H1 (cell line): ENCODE results near the gene TRIM40. TPM values are rescaled to one million over a fixed set of nuclear protein-coding genes. Genes with fewer than 3 reads are reported as not detected.

Experiments used
- CTCF ChIA-PET: fragments of 300-600 bp; sonication (Branson Sonifier 250); formaldehyde crosslinking; loops from one replicate; lab custom pipeline; 2021; ENCODE audit not compliant: partially characterized antibody; lab: Charles Lee
- POLR2A ChIA-PET: fragments of 300-600 bp; sonication (Branson Sonifier 250); formaldehyde crosslinking; loops from one replicate; lab custom pipeline; 2021; ENCODE audit warnings: inconsistent platforms; ENCODE audit not compliant: partially characterized antibody; lab: Charles Lee
- DNase-seq, 2 experiments: peaks; one replicate each; pipeline versions ENCODE4 v3.0.0 to v3.0.0-alpha.2; 2010 to 2022; ENCODE audit warnings: low spot score in 2 of 2, low read depth in 1 of 2, mixed read lengths in 1 of 2
- FAIRE-seq: peaks from 2 replicates; lab custom pipeline; 2011; peaks lifted over from hg19 to GRCh38; lab: Jason Lieb, UNC
- H2AFZ ChIP-seq: 2 replicates; pipeline ENCODE4 v1.8.1; 2012; ENCODE audit warnings: low read length, inconsistent platforms
- H2AK5ac ChIP-seq: 2 replicates; pipeline ENCODE4 v1.6.1; 2013; ENCODE audit warnings: low read depth, low read length
- H2BK120ac ChIP-seq: replicated peaks from 2 replicates; pipeline ENCODE3; 2013; ENCODE audit warnings: low read depth, low read length, inconsistent platforms
- H2BK12ac ChIP-seq: 2 replicates; pipeline ENCODE4 v1.6.1; 2013; ENCODE audit warnings: low read depth, low read length
- H2BK15ac ChIP-seq: 2 replicates; pipeline ENCODE4 v1.6.1; 2013; ENCODE audit warnings: low read length
- H2BK20ac ChIP-seq: 2 replicates; pipeline ENCODE4 v1.6.1; 2013; ENCODE audit warnings: low read length
- H2BK5ac ChIP-seq: 2 replicates; pipeline ENCODE4 v1.6.1; 2013; ENCODE audit warnings: low read depth, low read length
- H3K14ac ChIP-seq: 2 replicates; pipeline ENCODE4 v1.6.1; 2013; ENCODE audit warnings: inconsistent platforms; ENCODE audit not compliant: insufficient read length
- H3K18ac ChIP-seq: 2 replicates; pipeline ENCODE4 v1.6.1; 2013; ENCODE audit warnings: low read length; ENCODE audit errors: extremely low read depth
- H3K23ac ChIP-seq: 2 replicates; pipeline ENCODE4 v1.6.1; 2013; ENCODE audit warnings: inconsistent platforms; ENCODE audit not compliant: insufficient read length
- H3K23me2 ChIP-seq: 2 replicates; pipeline ENCODE4 v1.6.1; 2013; ENCODE audit warnings: low read depth, low read length
- H3K27ac ChIP-seq: 2 replicates; pipeline ENCODE4 v1.6.1; 2011; ENCODE audit warnings: low read depth, low read length, inconsistent platforms
- H3K27me3 ChIP-seq, 4 experiments: replicated peaks in 1 of 4; 1 replicate in 1 of 4; 2 replicates in 3 of 4; pipeline versions ENCODE4 v1.6.1 to v1.8.1; 2011 to 2013; ENCODE audit warnings: low read length in 3 of 4, mild to moderate bottlenecking in 3 of 4, inconsistent platforms in 2 of 4, mixed read lengths in 2 of 4, moderate library complexity in 1 of 4; ENCODE audit not compliant: control insufficient read depth in 3 of 4, insufficient read depth in 3 of 4; ENCODE audit errors: extremely low read depth in 1 of 4
- H3K36me3 ChIP-seq, 4 experiments: 2 replicates each; pipeline versions ENCODE4 v1.6.1 to v1.8.1; 2011 to 2013; ENCODE audit warnings: mild to moderate bottlenecking in 4 of 4, low read length in 3 of 4, moderate library complexity in 2 of 4, control low read depth in 1 of 4, inconsistent platforms in 1 of 4; ENCODE audit not compliant: insufficient read depth in 4 of 4, control insufficient read depth in 2 of 4
- H3K4ac ChIP-seq: replicated peaks from 2 replicates; pipeline ENCODE3; 2013; ENCODE audit warnings: low read length, low read depth, mixed read lengths, inconsistent platforms; ENCODE audit not compliant: insufficient read length
- H3K4me1 ChIP-seq, 4 experiments: replicated peaks in 1 of 4; 1 replicate in 1 of 4; 2 replicates in 3 of 4; pipeline versions ENCODE4 v1.6.1 to v1.8.1; 2011 to 2013; ENCODE audit warnings: low read length in 3 of 4, inconsistent platforms in 2 of 4, mixed read lengths in 1 of 4; ENCODE audit not compliant: insufficient read depth in 4 of 4, control insufficient read depth in 3 of 4
- H3K4me2 ChIP-seq, 2 experiments: 2 replicates each; pipeline versions ENCODE4 v1.6.1 to v1.8.1; 2011 to 2013; ENCODE audit warnings: low read depth in 2 of 2, low read length in 2 of 2, control low read depth in 1 of 2, inconsistent platforms in 1 of 2, mild to moderate bottlenecking in 1 of 2; ENCODE audit not compliant: insufficient read depth in 1 of 2
- H3K4me3 ChIP-seq, 4 experiments: fragments of 200-600, 300-600 bp in 1 of 4; sonication (generic), shearing (Covaris generic), sonication (Bioruptor Twin) in 1 of 4; 2 replicates each; pipeline versions ENCODE4 v1.5.1 to v1.8.1; 2011 to 2016; ENCODE audit warnings: low read length in 4 of 4, low read depth in 3 of 4, control low read depth in 2 of 4, inconsistent platforms in 2 of 4, mild to moderate bottlenecking in 2 of 4, mixed read lengths in 1 of 4, moderate library complexity in 1 of 4; ENCODE audit not compliant: insufficient read depth in 2 of 4; ENCODE audit errors: extremely low read depth in 1 of 4
- H3K56ac ChIP-seq: replicated peaks from 2 replicates; pipeline ENCODE3; 2013; ENCODE audit warnings: low read depth, mild to moderate bottlenecking, mixed read lengths, low read length, inconsistent platforms; ENCODE audit not compliant: insufficient read length
- H3K79me1 ChIP-seq: 2 replicates; pipeline ENCODE4 v1.6.1; 2013; ENCODE audit warnings: low read depth, low read length, control low read depth
- H3K79me2 ChIP-seq, 2 experiments: 2 replicates each; pipeline versions ENCODE4 v1.6.1 to v1.8.1; 2012 to 2013; ENCODE audit warnings: low read length in 2 of 2, mild to moderate bottlenecking in 2 of 2, inconsistent platforms in 1 of 2; ENCODE audit not compliant: insufficient read depth in 2 of 2, control insufficient read depth in 1 of 2
- H3K9ac ChIP-seq, 4 experiments: replicated peaks in 1 of 4; 1 replicate in 1 of 4; 2 replicates in 3 of 4; pipeline versions ENCODE4 v1.6.1 to v1.8.1; 2011 to 2013; ENCODE audit warnings: low read depth in 3 of 4, low read length in 3 of 4, control low read depth in 2 of 4, mild to moderate bottlenecking in 2 of 4, moderate library complexity in 2 of 4, inconsistent platforms in 1 of 4; ENCODE audit errors: extremely low read depth in 1 of 4
- H3K9me3 ChIP-seq, 2 experiments: 2 replicates each; pipeline versions ENCODE4 v1.6.1 to v1.8.1; 2012 to 2013; ENCODE audit warnings: mild to moderate bottlenecking in 2 of 2, moderate library complexity in 2 of 2, control low read depth in 1 of 2, inconsistent platforms in 1 of 2, low read depth in 1 of 2, low read length in 1 of 2, mixed read lengths in 1 of 2; ENCODE audit not compliant: insufficient read depth in 2 of 2
- H4K20me1 ChIP-seq, 2 experiments: replicated peaks in 1 of 2; 2 replicates each; pipeline versions ENCODE3 to v1.8.1; 2011 to 2013; ENCODE audit warnings: inconsistent platforms in 2 of 2, low read length in 2 of 2, mild to moderate bottlenecking in 1 of 2; ENCODE audit not compliant: insufficient read depth in 2 of 2, control insufficient read depth in 1 of 2
- H4K5ac ChIP-seq: 2 replicates; pipeline ENCODE4 v1.6.1; 2013; ENCODE audit warnings: low read length, low read depth, mixed read lengths, inconsistent platforms; ENCODE audit not compliant: insufficient read length
- H4K8ac ChIP-seq: 2 replicates; pipeline ENCODE4 v1.8.0; 2013; ENCODE audit warnings: mild to moderate bottlenecking, moderate library complexity, low read length, inconsistent platforms; ENCODE audit not compliant: insufficient read depth; ENCODE audit errors: extremely low read depth
- H4K91ac ChIP-seq: replicated peaks from 2 replicates; pipeline ENCODE3; 2013; ENCODE audit warnings: low read length, mixed read lengths, inconsistent platforms; ENCODE audit not compliant: insufficient read length
- BCL11A ChIP-seq, 2 experiments: IDR thresholded peaks; one replicate each; pipeline ENCODE4 v1.6.1; 2011; ENCODE audit warnings: low read depth in 2 of 2, low read length in 2 of 2, mild to moderate bottlenecking in 2 of 2
- CHD2 ChIP-seq: IDR thresholded peaks from 2 replicates; pipeline ENCODE4 v1.6.1; 2012; ENCODE audit warnings: low read length, improper control_type of control experiment
- CTBP2 ChIP-seq: IDR thresholded peaks from 2 replicates; pipeline ENCODE4 v1.7.0; 2011; ENCODE audit warnings: borderline replicate concordance, mild to moderate bottlenecking, moderate library complexity, mixed read lengths, low read length; ENCODE audit not compliant: insufficient read depth, insufficient read length
- NANOG ChIP-seq: IDR thresholded peaks from 2 replicates; pipeline ENCODE4 v1.6.1; 2011; ENCODE audit warnings: low read length, low read depth, mild to moderate bottlenecking, inconsistent platforms; ENCODE audit not compliant: insufficient read depth, poor library complexity, severe bottlenecking
- RBBP5 ChIP-seq: IDR thresholded peaks from 2 replicates; pipeline ENCODE4 v1.7.1; 2012; ENCODE audit warnings: low read depth, mild to moderate bottlenecking, inconsistent platforms, low read length, moderate library complexity, borderline replicate concordance
- RNF2 ChIP-seq: fragments of 200-900, 300-1000 bp; sonication (generic); IDR thresholded peaks from 2 replicates; pipeline ENCODE4 v1.7.1; 2016; ENCODE audit warnings: borderline replicate concordance, low read depth, mild to moderate bottlenecking, antibody characterized with exemption, low read length; ENCODE audit not compliant: poor library complexity, severe bottlenecking; ENCODE audit errors: missing control alignments
- SP1 ChIP-seq: IDR thresholded peaks from 2 replicates; pipeline ENCODE4 v1.6.1; 2011; ENCODE audit warnings: low read depth, low read length
- SP2 ChIP-seq: IDR thresholded peaks from 2 replicates; pipeline ENCODE4 v1.6.1; 2012; ENCODE audit warnings: mild to moderate bottlenecking, low read length, inconsistent platforms
- TBP ChIP-seq: IDR thresholded peaks from 2 replicates; pipeline ENCODE4 v1.6.1; 2011; ENCODE audit warnings: low read depth, low read length, improper control_type of control experiment
- WGBS, 2 experiments: shearing (Covaris generic) in 1 of 2; methylation state at CpG; one replicate each; pipeline versions ENCODE4 v1.1.6 to v1.1.7; 2013 to 2015; ENCODE audit warnings: low lambda C conversion rate in 2 of 2, mixed read lengths in 2 of 2, inconsistent platforms in 1 of 2, low coverage in 1 of 2, missing lambda C conversion rate in 1 of 2; ENCODE audit not compliant: insufficient replicate concordance in 2 of 2, insufficient coverage in 1 of 2, insufficient read length in 1 of 2; ENCODE audit errors: extremely low coverage in 1 of 2, missing lambda C conversion rate in 1 of 2; 5-methylcytosine and 5-hydroxymethylcytosine counted together
- polyA plus RNA-seq, 7 experiments: library from polyadenylated mRNA; depleted of rRNA in 3 of 7; stranded (reverse) in 5 of 7; unstranded in 2 of 7; fragments of >200 nt in 5 of 7; fragments of 200-250 nt in 2 of 7; gene quantifications; 1 replicate in 5 of 7; 2 replicates in 1 of 7; 4 replicates in 1 of 7; pipeline versions ENCODE4 v1.2.1 to v1.2.3, GENCODE V29; 2011 to 2013; ENCODE audit warnings: missing spikeins in 2 of 7, mixed read lengths in 2 of 7
- total RNA-seq: library from RNA; stranded (reverse); fragmentation: NEBNext Ultra II Directional; extraction: Animal tissue kit (Norgen Biotek cat#: 25700); gene quantifications from 2 replicates; pipeline ENCODE4 v1.2.1, GENCODE V29; 2021
- TF ChIP-seq, protein P1 (sequence below): IDR thresholded peaks from 2 replicates; pipeline ENCODE4 v1.6.1; 2011; ENCODE audit warnings: low read length, improper control_type of control experiment

Gene TRIM40
- total and polyA plus RNA-seq, 2 of the 8 experiments (the other 6 are each of a cell fraction or from before 2014, with no cell fraction given): not detected

DNA sequence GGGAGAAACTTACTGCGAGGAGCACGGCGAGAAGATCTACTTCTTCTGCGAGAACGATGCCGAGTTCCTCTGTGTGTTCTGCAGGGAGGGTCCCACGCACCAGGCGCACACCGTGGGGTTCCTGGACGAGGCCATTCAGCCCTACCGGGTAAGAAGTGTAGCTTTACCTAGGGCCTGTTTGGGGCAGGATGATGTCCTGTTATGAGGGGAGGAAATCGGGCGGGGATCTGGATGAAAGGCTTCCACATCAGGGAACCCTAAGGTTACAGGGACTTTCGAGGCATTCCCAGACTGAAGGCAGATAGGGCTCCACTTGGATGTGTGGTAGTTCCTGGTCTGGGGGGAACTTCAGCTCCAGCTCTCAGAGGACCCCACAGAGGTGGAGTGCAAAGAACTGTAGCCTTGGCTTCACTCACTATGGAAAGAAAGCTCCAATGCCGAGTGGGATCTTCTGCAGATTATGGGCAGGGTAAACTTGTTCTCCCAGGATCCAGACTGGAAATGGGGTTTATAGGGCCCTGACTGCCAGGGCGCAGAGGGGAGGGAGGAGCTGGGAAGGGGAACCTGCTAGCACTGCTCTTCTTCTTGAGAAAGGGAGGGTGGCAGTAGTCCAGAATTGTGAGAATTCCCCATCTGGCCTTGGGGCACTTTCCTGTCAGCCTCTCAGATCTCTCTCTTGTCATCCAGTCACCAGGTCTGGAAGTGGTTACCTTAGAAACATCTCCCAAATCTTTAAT lies 28.1 kb downstream of the TRIM40 start:
- Histone ChIP-seq H3K4me3 (no peak overlapping the region), H3K4me1 (peaks cover 0 to 4% (median 2%) of the 10 kb centered on the region in 4 experiments; a peak in 1 of 7 replicates), H3K4ac (no peak overlapping the region), H2BK15ac (no peak overlapping the region), H3K23ac (no peak overlapping the region), H3K27ac (no peak overlapping the region), H3K14ac (no peak overlapping the region), H2BK20ac (no peak overlapping the region), H2BK120ac (no peak overlapping the region), H2BK5ac (no peak overlapping the region), H3K56ac (no peak overlapping the region), H2AFZ (no peak overlapping the region), H3K4me2 (no peak overlapping the region), H2AK5ac (no peak overlapping the region), H2BK12ac (0 out of 2 replicates have a peak overlapping the region, but pooled peaks have one; percentile 17), H3K18ac (no peak overlapping the region), H3K23me2 (no peaks in the 10 kb centered on the region), H4K5ac (no peak overlapping the region), H3K27me3 (peaks cover 0 to 3% (median 1%) of the 10 kb centered on the region in 4 experiments; a peak in 2 of 7 replicates), H3K9ac (no peak overlapping the region), H3K79me2 (no peaks in the 10 kb centered on the region), H3K79me1 (no peaks in the 10 kb centered on the region), H4K20me1 (no peaks in the 10 kb centered on the region), H3K36me3 (no peaks in the 10 kb centered on the region), H4K8ac (no peak overlapping the region), H3K9me3 (no peaks in the 10 kb centered on the region), H4K91ac (no peak overlapping the region)
- FAIRE-seq: no peak
- WGBS, 2 experiments: 94% methylated on average over 16 of the region's 16 CpGs; no CpG with 5 or more reads in 1 of the 2 experiments
- no peak for DNase-seq
- ChIA-PET POLR2A (interaction anchor here (0.8 kb wide), 1 partner anchor 103 kb away, joined by 3 read pairs; the partner anchor contains the start of gene POLR1H), CTCF (interaction anchor here (0.8 to 1.5 kb wide), 4 partner anchors 16 to 61 kb away, joined by 3 to 13 read pairs (median 4); no protein-coding TSS in a partner anchor)
- TF ChIP-seq NANOG (no peak), TBP (no peak), BCL11A (IDR thresholded peaks at IDR 0.05; ENCODE audit: low read depth in 2 of 2, low read length in 2 of 2) (no peak), RBBP5 (no peak), SP1 (no peak), CHD2 (no peak), SP2 (no peak), CTBP2 (no peak), RNF2 (no peak)
- TF ChIP-seq, protein P1, sequence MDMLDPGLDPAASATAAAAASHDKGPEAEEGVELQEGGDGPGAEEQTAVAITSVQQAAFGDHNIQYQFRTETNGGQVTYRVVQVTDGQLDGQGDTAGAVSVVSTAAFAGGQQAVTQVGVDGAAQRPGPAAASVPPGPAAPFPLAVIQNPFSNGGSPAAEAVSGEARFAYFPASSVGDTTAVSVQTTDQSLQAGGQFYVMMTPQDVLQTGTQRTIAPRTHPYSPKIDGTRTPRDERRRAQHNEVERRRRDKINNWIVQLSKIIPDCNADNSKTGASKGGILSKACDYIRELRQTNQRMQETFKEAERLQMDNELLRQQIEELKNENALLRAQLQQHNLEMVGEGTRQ: no peak
